ENCODE data around the gene AQP7.

The AQP7 gene

DNA sequence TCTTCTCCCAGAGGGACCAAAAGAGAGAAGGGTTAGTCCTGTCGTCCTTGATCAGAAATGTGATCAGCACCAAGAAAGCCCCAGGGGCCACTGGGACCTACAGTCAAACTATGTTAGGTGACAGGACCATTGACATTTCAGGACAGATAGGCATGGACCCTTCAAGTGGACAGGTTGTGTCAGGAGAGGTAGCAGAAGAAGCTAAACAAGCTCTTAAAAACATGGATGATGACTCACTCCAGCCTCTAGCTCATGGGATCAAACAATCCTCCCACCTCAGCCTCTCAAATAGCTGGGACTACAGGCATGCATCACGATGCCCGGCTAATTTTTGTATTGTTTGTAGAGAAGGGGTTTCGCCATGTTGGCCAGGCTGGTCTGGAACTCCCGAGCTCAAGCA is 47.3 kb upstream of the AQP7 start (continued):
- TF ChIP-seq, protein P1, sequence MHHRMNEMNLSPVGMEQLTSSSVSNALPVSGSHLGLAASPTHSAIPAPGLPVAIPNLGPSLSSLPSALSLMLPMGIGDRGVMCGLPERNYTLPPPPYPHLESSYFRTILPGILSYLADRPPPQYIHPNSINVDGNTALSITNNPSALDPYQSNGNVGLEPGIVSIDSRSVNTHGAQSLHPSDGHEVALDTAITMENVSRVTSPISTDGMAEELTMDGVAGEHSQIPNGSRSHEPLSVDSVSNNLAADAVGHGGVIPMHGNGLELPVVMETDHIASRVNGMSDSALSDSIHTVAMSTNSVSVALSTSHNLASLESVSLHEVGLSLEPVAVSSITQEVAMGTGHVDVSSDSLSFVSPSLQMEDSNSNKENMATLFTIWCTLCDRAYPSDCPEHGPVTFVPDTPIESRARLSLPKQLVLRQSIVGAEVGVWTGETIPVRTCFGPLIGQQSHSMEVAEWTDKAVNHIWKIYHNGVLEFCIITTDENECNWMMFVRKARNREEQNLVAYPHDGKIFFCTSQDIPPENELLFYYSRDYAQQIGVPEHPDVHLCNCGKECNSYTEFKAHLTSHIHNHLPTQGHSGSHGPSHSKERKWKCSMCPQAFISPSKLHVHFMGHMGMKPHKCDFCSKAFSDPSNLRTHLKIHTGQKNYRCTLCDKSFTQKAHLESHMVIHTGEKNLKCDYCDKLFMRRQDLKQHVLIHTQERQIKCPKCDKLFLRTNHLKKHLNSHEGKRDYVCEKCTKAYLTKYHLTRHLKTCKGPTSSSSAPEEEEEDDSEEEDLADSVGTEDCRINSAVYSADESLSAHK (tag by site-specific recombination; IDR thresholded peaks at IDR 0.05): no peak
- TF ChIP-seq, protein P2, sequence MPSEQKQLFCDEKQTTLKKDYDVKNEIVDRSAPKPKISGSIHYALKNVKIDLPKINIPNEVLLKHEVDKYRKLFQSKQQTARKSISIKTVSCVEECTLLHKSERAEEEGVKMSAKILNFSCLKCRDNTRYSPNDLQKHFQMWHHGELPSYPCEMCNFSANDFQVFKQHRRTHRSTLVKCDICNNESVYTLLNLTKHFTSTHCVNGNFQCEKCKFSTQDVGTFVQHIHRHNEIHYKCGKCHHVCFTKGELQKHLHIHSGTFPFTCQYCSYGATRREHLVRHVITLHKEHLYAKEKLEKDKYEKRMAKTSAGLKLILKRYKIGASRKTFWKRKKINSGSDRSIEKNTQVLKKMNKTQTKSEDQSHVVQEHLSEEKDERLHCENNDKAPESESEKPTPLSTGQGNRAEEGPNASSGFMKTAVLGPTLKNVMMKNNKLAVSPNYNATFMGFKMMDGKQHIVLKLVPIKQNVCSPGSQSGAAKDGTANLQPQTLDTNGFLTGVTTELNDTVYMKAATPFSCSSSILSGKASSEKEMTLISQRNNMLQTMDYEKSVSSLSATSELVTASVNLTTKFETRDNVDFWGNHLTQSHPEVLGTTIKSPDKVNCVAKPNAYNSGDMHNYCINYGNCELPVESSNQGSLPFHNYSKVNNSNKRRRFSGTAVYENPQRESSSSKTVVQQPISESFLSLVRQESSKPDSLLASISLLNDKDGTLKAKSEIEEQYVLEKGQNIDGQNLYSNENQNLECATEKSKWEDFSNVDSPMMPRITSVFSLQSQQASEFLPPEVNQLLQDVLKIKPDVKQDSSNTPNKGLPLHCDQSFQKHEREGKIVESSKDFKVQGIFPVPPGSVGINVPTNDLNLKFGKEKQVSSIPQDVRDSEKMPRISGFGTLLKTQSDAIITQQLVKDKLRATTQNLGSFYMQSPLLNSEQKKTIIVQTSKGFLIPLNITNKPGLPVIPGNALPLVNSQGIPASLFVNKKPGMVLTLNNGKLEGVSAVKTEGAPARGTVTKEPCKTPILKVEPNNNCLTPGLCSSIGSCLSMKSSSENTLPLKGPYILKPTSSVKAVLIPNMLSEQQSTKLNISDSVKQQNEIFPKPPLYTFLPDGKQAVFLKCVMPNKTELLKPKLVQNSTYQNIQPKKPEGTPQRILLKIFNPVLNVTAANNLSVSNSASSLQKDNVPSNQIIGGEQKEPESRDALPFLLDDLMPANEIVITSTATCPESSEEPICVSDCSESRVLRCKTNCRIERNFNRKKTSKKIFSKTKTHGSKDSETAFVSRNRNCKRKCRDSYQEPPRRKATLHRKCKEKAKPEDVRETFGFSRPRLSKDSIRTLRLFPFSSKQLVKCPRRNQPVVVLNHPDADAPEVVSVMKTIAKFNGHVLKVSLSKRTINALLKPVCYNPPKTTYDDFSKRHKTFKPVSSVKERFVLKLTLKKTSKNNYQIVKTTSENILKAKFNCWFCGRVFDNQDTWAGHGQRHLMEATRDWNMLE (tag by site-specific recombination; conservative IDR thresholded peaks at IDR 0.05; ENCODE audit: low read depth): no peak
- no peak for TF ChIP-seq OVOL3 (tag by site-specific recombination; IDR thresholded peaks at IDR 0.05)
- TF ChIP-seq, protein P3, sequence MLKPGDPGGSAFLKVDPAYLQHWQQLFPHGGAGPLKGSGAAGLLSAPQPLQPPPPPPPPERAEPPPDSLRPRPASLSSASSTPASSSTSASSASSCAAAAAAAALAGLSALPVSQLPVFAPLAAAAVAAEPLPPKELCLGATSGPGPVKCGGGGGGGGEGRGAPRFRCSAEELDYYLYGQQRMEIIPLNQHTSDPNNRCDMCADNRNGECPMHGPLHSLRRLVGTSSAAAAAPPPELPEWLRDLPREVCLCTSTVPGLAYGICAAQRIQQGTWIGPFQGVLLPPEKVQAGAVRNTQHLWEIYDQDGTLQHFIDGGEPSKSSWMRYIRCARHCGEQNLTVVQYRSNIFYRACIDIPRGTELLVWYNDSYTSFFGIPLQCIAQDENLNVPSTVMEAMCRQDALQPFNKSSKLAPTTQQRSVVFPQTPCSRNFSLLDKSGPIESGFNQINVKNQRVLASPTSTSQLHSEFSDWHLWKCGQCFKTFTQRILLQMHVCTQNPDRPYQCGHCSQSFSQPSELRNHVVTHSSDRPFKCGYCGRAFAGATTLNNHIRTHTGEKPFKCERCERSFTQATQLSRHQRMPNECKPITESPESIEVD (tag by site-specific recombination; IDR thresholded peaks at IDR 0.05): no peak
- TF ChIP-seq, protein P4, sequence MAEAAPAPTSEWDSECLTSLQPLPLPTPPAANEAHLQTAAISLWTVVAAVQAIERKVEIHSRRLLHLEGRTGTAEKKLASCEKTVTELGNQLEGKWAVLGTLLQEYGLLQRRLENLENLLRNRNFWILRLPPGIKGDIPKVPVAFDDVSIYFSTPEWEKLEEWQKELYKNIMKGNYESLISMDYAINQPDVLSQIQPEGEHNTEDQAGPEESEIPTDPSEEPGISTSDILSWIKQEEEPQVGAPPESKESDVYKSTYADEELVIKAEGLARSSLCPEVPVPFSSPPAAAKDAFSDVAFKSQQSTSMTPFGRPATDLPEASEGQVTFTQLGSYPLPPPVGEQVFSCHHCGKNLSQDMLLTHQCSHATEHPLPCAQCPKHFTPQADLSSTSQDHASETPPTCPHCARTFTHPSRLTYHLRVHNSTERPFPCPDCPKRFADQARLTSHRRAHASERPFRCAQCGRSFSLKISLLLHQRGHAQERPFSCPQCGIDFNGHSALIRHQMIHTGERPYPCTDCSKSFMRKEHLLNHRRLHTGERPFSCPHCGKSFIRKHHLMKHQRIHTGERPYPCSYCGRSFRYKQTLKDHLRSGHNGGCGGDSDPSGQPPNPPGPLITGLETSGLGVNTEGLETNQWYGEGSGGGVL (tag by site-specific recombination; IDR thresholded peaks at IDR 0.05): no peak
- TF ChIP-seq, protein P5, sequence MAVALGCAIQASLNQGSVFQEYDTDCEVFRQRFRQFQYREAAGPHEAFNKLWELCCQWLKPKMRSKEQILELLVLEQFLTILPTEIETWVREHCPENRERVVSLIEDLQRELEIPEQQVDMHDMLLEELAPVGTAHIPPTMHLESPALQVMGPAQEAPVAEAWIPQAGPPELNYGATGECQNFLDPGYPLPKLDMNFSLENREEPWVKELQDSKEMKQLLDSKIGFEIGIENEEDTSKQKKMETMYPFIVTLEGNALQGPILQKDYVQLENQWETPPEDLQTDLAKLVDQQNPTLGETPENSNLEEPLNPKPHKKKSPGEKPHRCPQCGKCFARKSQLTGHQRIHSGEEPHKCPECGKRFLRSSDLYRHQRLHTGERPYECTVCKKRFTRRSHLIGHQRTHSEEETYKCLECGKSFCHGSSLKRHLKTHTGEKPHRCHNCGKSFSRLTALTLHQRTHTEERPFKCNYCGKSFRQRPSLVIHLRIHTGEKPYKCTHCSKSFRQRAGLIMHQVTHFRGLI (tag by site-specific recombination; IDR thresholded peaks at IDR 0.05): no peak
- no peak for TF ChIP-seq ZNF133 (tag by site-specific recombination; IDR thresholded peaks at IDR 0.05)
- no peak for TF ChIP-seq SP3 (tag by site-specific recombination; IDR thresholded peaks at IDR 0.05)
- TF ChIP-seq ZFHX2 (tag by site-specific recombination; conservative IDR thresholded peaks at IDR 0.05): no peak

DNA sequence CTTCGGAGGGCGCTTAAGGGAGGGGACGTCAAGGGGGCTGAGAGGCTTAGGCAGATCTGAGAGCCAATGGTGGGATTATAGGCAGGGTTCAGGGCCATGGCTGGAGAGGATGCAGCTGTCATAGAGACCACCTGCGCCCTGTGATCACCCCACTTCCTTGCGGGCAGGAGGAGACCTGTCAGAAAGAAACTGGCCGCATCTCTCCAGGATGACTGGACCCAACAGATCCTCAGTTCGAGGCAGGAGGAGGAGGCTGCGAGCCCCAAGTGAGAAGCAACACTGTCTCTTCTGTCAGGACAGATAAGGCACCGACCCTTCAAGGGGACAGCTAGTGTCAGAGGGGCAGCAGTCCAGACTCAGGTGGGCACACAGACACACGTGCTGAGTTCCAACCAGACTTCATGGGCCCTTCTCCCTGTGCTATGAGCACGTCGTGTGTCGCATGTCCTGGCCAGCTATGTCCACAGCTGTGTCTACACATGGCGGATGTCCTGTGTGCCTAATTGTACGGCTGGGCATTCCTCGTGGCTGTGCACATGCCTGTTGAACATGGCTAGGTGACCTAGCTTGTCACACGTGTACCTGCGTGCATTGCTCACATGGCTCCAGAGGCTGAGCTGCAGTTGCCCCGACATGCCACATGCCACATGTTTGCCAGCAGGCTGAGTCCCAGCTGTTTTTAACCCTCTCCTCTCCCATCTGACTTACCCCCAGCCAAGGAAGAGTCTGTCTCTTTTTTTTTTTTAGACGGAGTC is 45.6 kb upstream of the AQP7 start:
- H3K9me3 ChIP-seq (ENCODE audit: control insufficient read depth, insufficient read depth, low read depth, low read length): no peaks in the 10 kb centered on the region
- POLR2A ChIA-PET: interaction anchor here (0.6 to 2.4 kb wide), 7 partner anchors 11 to 158 kb away, joined by 3 to 11 read pairs (median 5); partner anchors contain the start of genes ANKRD18B, NFX1 and NOL6
- H3K4me1 ChIP-seq (ENCODE audit: control insufficient read depth, insufficient read depth, low read length): no peaks in the 10 kb centered on the region; the same call in 1 of the 2 replicates
- TF ChIP-seq, protein P6, sequence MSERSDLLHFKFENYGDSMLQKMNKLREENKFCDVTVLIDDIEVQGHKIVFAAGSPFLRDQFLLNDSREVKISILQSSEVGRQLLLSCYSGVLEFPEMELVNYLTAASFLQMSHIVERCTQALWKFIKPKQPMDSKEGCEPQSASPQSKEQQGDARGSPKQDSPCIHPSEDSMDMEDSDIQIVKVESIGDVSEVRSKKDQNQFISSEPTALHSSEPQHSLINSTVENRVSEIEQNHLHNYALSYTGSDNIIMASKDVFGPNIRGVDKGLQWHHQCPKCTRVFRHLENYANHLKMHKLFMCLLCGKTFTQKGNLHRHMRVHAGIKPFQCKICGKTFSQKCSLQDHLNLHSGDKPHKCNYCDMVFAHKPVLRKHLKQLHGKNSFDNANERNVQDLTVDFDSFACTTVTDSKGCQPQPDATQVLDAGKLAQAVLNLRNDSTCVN (tag by site-specific recombination; optimal IDR thresholded peaks at IDR 0.05): peak; percentile 2
- no peak for TF ChIP-seq REPIN1 (tag by site-specific recombination; IDR thresholded peaks at IDR 0.05; ENCODE audit: low read depth)
- TF ChIP-seq ZNF114 (tag by site-specific recombination; IDR thresholded peaks at IDR 0.05): no peak
- H3K27ac ChIP-seq (ENCODE audit: extremely low read depth, low read depth, low read length): no peak overlapping the region; the same call in 1 of the 2 replicates
- no peaks in the 10 kb centered on the region for H3K36me3 ChIP-seq (ENCODE audit: control insufficient read depth in 2 of 2, insufficient read depth in 1 of 2, low read length in 2 of 2)
- H3K4me3 ChIP-seq (ENCODE audit: low read depth, low read length): peak overlapping the region; percentile 31
- CTCF ChIA-PET: interaction anchor here (0.6 to 14.8 kb wide), 11 partner anchors 9 to 353 kb away, joined by 3 to 176 read pairs (median 7); partner anchors contain the start of gene NOL6

All from HEK293 (cell line).